ENCODE results near the gene PLPPR3. TPM values are rescaled to one million over a fixed set of nuclear protein-coding genes. Genes with fewer than 3 reads are reported as not detected.

Gene PLPPR3
- polyA plus RNA-seq, 1 of the 3 experiments (the other 2 are of a cell fraction): 1.6 TPM

DNA sequence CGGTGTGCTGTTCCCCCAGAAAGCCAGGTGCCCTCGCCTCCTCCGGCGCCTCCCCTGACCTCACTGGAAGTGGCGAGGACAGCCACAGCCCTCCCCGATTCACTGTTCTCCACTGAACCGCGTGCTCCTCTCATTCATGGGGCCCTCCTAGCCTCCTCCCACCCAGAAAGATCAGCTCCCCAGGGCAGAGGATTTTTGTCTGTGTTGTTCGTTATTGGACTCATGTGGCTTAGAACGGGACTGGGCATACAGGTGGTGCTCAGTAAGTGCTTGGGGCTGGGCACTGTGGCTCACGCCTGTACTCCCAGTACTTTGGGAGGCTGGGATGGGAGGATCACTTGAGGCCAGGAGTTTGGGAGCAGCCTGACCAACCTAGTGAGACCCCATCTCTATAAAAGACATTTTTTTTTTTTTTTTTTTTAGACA is 22.8 kb upstream of the PLPPR3 start:
- H3K36me3 ChIP-seq (replicated peaks in 1 of 2; ENCODE audit: control insufficient read depth in 1 of 2, insufficient read depth in 2 of 2, low read length in 1 of 2): no peaks in the 10 kb centered on the region
- no peak for TF ChIP-seq TCF12 (IDR thresholded peaks at IDR 0.05)
- no peak for TF ChIP-seq YY1 (IDR thresholded peaks at IDR 0.05; ENCODE audit: low read depth)
- TF ChIP-seq CHD2 (IDR thresholded peaks at IDR 0.05; ENCODE audit: low read length, partially characterized antibody): no peak
- no peak for TF ChIP-seq POLR2AphosphoS5 (IDR thresholded peaks at IDR 0.05; ENCODE audit: low read depth, low read length)
- TF ChIP-seq GATA2 (CRISPR knock-in tag; IDR thresholded peaks at IDR 0.05): no peak
- TF ChIP-seq ELF1 (IDR thresholded peaks at IDR 0.05): no peak
- no peak for TF ChIP-seq USF2 (IDR thresholded peaks at IDR 0.05; ENCODE audit: borderline replicate concordance, low read depth, low read length)
- no peak for TF ChIP-seq EP300 (IDR thresholded peaks at IDR 0.05; ENCODE audit: borderline replicate concordance in 1 of 2, low read depth in 1 of 2, low read length in 1 of 2)
- TF ChIP-seq TEAD4 (IDR thresholded peaks at IDR 0.05; ENCODE audit: borderline replicate concordance, insufficient read depth): no peak
- TF ChIP-seq, protein P1, sequence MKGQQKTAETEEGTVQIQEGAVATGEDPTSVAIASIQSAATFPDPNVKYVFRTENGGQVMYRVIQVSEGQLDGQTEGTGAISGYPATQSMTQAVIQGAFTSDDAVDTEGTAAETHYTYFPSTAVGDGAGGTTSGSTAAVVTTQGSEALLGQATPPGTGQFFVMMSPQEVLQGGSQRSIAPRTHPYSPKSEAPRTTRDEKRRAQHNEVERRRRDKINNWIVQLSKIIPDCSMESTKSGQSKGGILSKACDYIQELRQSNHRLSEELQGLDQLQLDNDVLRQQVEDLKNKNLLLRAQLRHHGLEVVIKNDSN (IDR thresholded peaks at IDR 0.05; ENCODE audit: borderline replicate concordance, low read depth): no peak
- H3K4me1 ChIP-seq (ENCODE audit: control insufficient read depth in 1 of 2, insufficient read depth in 2 of 2, low read depth in 1 of 2, low read length in 1 of 2): no peaks in the 10 kb centered on the region; a peak in 1 of 4 replicates
- no peaks in the 10 kb centered on the region for H3K9me2 ChIP-seq
- H3K27ac ChIP-seq (ENCODE audit: low read depth in 2 of 2, low read length in 1 of 2): no peak overlapping the region
- H3K4me3 ChIP-seq (ENCODE audit: low read depth in 2 of 2, low read length in 1 of 2): no peak overlapping the region
- H2AFZ ChIP-seq (ENCODE audit: low read depth): no peak overlapping the region
- no peaks in the 10 kb centered on the region for H3K79me2 ChIP-seq (ENCODE audit: insufficient read depth)
- no peaks in the 10 kb centered on the region for H4K20me1 ChIP-seq (ENCODE audit: insufficient read depth)
- DNase-seq: no peak
- no peak overlapping the region for H3K9ac ChIP-seq
- CTCF ChIA-PET: interaction anchor here (1.1 kb wide), 1 partner anchor 20 kb away, joined by 3 read pairs; no protein-coding TSS in a partner anchor
- WGBS (ENCODE audit: low lambda C conversion rate): 22% methylated on average over 9 of the region's 11 CpGs
- H3K4me2 ChIP-seq: no peak overlapping the region
- H3K9me3 ChIP-seq: no peaks in the 10 kb centered on the region
- peaks cover 73% of the 10 kb centered on the region for H3K27me3 ChIP-seq (ENCODE audit: insufficient read depth)
- POLR2A ChIA-PET: no interaction called here
- peaks cover 9% of the 10 kb centered on the region for H3F3A ChIP-seq (replicated peaks; ENCODE audit: insufficient read depth)

DNA sequence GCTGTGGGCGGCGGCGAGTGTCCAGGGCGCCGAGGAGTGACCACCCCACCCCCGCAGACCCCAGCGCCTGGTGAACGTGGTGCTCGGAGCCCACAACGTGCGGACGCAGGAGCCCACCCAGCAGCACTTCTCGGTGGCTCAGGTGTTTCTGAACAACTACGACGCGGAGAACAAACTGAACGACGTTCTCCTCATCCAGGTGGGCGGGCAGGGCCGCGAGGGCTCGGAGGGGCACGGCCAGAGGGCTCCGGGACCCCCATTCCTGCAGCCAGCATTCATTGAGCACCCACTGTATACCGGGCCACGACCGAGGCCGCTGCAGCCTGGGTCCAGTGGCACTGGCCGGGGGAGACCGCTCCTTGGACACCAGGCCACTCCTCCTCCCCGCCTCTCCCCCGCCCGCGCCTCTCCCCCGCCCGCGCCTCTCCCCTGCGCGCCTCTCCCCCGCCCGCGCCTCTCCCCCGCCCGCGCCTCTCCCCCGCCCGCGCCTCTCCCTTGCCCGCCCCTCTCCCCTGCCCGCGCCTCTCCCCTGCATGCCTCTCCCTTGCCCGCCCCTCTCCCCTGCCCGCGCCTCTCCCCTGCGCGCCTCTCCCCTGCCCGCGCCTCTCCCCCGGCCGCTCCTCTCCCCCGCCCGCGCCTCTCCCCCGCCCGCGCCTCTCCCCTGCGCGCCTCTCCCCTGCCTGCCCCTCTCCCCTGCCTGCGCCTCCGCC is 22.2 kb upstream of the PLPPR3 start:
- CTCF ChIA-PET: interaction anchor here (0.9 to 2.1 kb wide), 2 partner anchors 13 to 16 kb away, joined by 3 to 7 read pairs; no protein-coding TSS in a partner anchor
- no peak overlapping the region for H2AFZ ChIP-seq (ENCODE audit: low read depth)
- no peak for DNase-seq
- H4K20me1 ChIP-seq (ENCODE audit: insufficient read depth): no peaks in the 10 kb centered on the region
- 5% methylated on average over 26 of the region's 70 CpGs for WGBS (ENCODE audit: low lambda C conversion rate)
- peak overlapping the region; percentile 47; the same call in 1 of the 2 replicates for H3K4me2 ChIP-seq
- H3F3A ChIP-seq (replicated peaks; ENCODE audit: insufficient read depth): peaks cover 9% of the 10 kb centered on the region
- no peak overlapping the region for H3K9ac ChIP-seq
- POLR2A ChIA-PET: no interaction called here
- H3K27ac ChIP-seq (ENCODE audit: low read depth in 2 of 2, low read length in 1 of 2): no peak overlapping the region
- TF ChIP-seq TCF12 (IDR thresholded peaks at IDR 0.05) (no peak), ELF1 (IDR thresholded peaks at IDR 0.05) (no peak)
- H3K4me3 ChIP-seq (ENCODE audit: low read depth in 2 of 2, low read length in 1 of 2): no peak overlapping the region
- no peaks in the 10 kb centered on the region for H3K36me3 ChIP-seq (replicated peaks in 1 of 2; ENCODE audit: control insufficient read depth in 1 of 2, insufficient read depth in 2 of 2, low read length in 1 of 2)
- peaks cover 69% of the 10 kb centered on the region for H3K27me3 ChIP-seq (ENCODE audit: insufficient read depth)
- no peaks in the 10 kb centered on the region for H3K79me2 ChIP-seq (ENCODE audit: insufficient read depth)
- no peaks in the 10 kb centered on the region; a peak in 1 of 4 replicates for H3K4me1 ChIP-seq (ENCODE audit: control insufficient read depth in 1 of 2, insufficient read depth in 2 of 2, low read depth in 1 of 2, low read length in 1 of 2)
- H3K9me2 ChIP-seq: no peaks in the 10 kb centered on the region
- no peaks in the 10 kb centered on the region for H3K9me3 ChIP-seq
